Kidney epithelial cell (primary cell): ENCODE results near the gene CDH13. TPM values are rescaled to one million over a fixed set of nuclear protein-coding genes. Genes with fewer than 3 reads are reported as not detected.

ENCODE experiments used
- DNase-seq: peaks from one replicate; pipeline ENCODE4 v3.0.0-alpha.2; 2010; ENCODE audit warnings: low read depth
- H3K27me3 ChIP-seq: 2 replicates; pipeline ENCODE4 v1.6.0; 2011; ENCODE audit warnings: low read length; ENCODE audit not compliant: control insufficient read depth, insufficient read depth
- H3K36me3 ChIP-seq: 2 replicates; pipeline ENCODE4 v1.5.1; 2011; ENCODE audit warnings: low read length; ENCODE audit not compliant: control insufficient read depth, insufficient read depth
- H3K4me3 ChIP-seq: 2 replicates; pipeline ENCODE4 v1.5.1; 2011; ENCODE audit warnings: low read depth, mild to moderate bottlenecking, control low read depth, low read length
- CTCF ChIP-seq: IDR thresholded peaks from 2 replicates; pipeline ENCODE4 v1.5.1; 2011; ENCODE audit warnings: mild to moderate bottlenecking, moderate library complexity, low read length, control low read depth, inconsistent platforms; ENCODE audit not compliant: insufficient read depth, poor library complexity, severe bottlenecking
- total RNA-seq: library from RNA; depleted of rRNA; stranded (reverse); fragments of >200 nt; gene quantifications from 2 replicates; pipeline ENCODE4 v1.2.3, GENCODE V29; 2015

The CDH13 gene
- total RNA-seq, 1 donor from 2014 or later = 32.8 TPM

- TF ChIP-seq CTCF = peak; percentile 88
- no peaks in the 10 kb centered on the region for H3K36me3 ChIP-seq
- no peak overlapping the region for H3K4me3 ChIP-seq
- no peak for DNase-seq
- H3K27me3 ChIP-seq = no peaks in the 10 kb centered on the region
Measured at GRCh38 chr16:82639666-82640336, 13.0 kb downstream of the CDH13 start.

- TF ChIP-seq CTCF = peak; percentile 38
- H3K36me3 ChIP-seq = no peaks in the 10 kb centered on the region
- H3K27me3 ChIP-seq = no peaks in the 10 kb centered on the region
- no peak overlapping the region for H3K4me3 ChIP-seq
- DNase-seq = no peak
Measured at GRCh38 chr16:82641336-82641984, 14.7 kb downstream of the CDH13 start.

GRCh38 chr16:82643136-82643535 lies 16.4 kb downstream of the CDH13 start:
- no peak for DNase-seq
- TF ChIP-seq CTCF = no peak
- H3K36me3 ChIP-seq = no peaks in the 10 kb centered on the region
- no peak overlapping the region for H3K4me3 ChIP-seq
- no peaks in the 10 kb centered on the region for H3K27me3 ChIP-seq

GRCh38 chr16:82643936-82644630 lies 17.3 kb downstream of the CDH13 start:
- Histone ChIP-seq H3K27me3 (no peaks in the 10 kb centered on the region), H3K36me3 (no peaks in the 10 kb centered on the region), H3K4me3 (no peak overlapping the region)
- TF ChIP-seq CTCF = no peak
- no peak for DNase-seq

GRCh38 chr16:82646504-82646903 lies 19.7 kb downstream of the CDH13 start:
- DNase-seq = no peak
- no peak overlapping the region for H3K4me3 ChIP-seq
- no peak for TF ChIP-seq CTCF
- no peaks in the 10 kb centered on the region for H3K36me3 ChIP-seq
- no peaks in the 10 kb centered on the region for H3K27me3 ChIP-seq

- DNase-seq = no peak
- no peak for TF ChIP-seq CTCF
Measured at GRCh38 chr16:82649766-82650165, 23.0 kb downstream of the CDH13 start.

More at GRCh38 chr16:82649766-82650165, 23.0 kb downstream of the CDH13 start:
- no peak overlapping the region for H3K4me3 ChIP-seq
- H3K36me3 ChIP-seq = no peaks in the 10 kb centered on the region
- no peaks in the 10 kb centered on the region for H3K27me3 ChIP-seq
